GM18858 (cell line): ENCODE data around the gene NOC2L.

Experiments used
- ATAC-seq: cut with Tn5 transposase; IDR thresholded peaks from one replicate; pipeline ENCODE4 v1.9.1; 2021; ENCODE audit not compliant: unreplicated experiment

The NOC2L gene

GRCh38 chr1:942864-943533 lies 16.1 kb downstream of the NOC2L start:
- no peak for ATAC-seq

- ATAC-seq = no peak
Observed at GRCh38 chr1:942411-942821, 16.6 kb downstream of the NOC2L start.

GRCh38 chr1:941588-942383 lies 17.3 kb downstream of the NOC2L start:
- no peak for ATAC-seq

- ATAC-seq = no peak
Observed at GRCh38 chr1:941015-941587, 18.0 kb downstream of the NOC2L start.

GRCh38 chr1:940107-941014 lies 18.7 kb downstream of the NOC2L start:
- no peak for ATAC-seq

GRCh38 chr1:939511-940106 lies 19.4 kb downstream of the NOC2L start:
- no peak for ATAC-seq

- no peak for ATAC-seq
Observed at GRCh38 chr1:938711-939489, 20.2 kb downstream of the NOC2L start.

- no peak for ATAC-seq
Observed at GRCh38 chr1:938088-938683, 20.9 kb downstream of the NOC2L start.

GRCh38 chr1:937521-937920 lies 21.5 kb downstream of the NOC2L start:
- ATAC-seq = no peak

- no peak for ATAC-seq
Observed at GRCh38 chr1:936348-937264, 22.4 kb downstream of the NOC2L start.

- no peak for ATAC-seq
Observed at GRCh38 chr1:935751-936231, 23.3 kb downstream of the NOC2L start.

GRCh38 chr1:934991-935750 lies 23.9 kb downstream of the NOC2L start:
- ATAC-seq = no peak

- no peak for ATAC-seq
Observed at GRCh38 chr1:933603-933940, 25.5 kb downstream of the NOC2L start.

- ATAC-seq = no peak
Observed at GRCh38 chr1:932776-933602, 26.1 kb downstream of the NOC2L start.

GRCh38 chr1:932173-932510 lies 26.9 kb downstream of the NOC2L start:
- no peak for ATAC-seq

- ATAC-seq = no peak
Observed at GRCh38 chr1:931380-932172, 27.5 kb downstream of the NOC2L start.
